ENCODE data around the gene SPC25. TPM values are rescaled to one million over a fixed set of nuclear protein-coding genes. Genes with fewer than 3 reads are reported as not detected.

Gene SPC25
- total and polyA plus RNA-seq, 2 of the 13 experiments (the other 11 are each of a cell fraction or from before 2014, with no cell fraction given) = 11.3 to 26.5 TPM

DNA sequence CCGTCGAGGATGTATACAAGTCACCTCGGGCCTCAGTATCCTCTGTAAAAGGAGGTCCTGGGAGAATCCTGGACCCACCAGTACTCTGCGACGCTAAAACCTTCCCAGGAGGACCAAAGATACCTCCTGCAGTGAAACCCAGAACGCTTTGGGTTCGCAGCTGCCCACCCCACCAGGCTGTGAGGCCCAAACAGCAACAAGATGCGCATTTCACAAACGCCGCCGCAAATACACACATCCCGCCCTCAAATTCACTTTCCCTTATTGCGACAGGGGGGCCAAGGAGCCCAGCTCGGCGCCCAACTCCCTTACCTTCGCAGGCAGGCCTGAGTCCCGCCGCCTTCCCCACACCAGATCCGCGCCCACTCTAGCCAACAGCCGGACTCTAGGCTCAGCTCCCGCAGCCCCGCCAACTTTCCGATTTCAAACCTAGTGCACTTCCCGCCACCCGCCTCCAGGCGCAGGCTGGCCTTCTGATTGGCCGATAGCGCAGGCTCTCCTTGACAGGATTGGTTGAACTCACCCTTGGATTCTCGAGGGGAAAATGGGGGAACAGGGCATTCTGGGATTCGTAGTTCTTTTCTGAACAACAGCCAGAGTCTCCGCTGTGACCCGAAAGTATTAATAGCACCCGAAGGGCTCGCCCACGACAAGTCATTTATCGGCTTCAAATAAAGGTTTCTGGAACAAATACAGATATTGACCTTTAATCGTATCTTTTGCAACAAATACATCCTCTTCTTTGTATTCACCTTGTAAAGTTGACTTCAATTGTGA lies at the start of gene SPC25 (continued):
- TF ChIP-seq E2F5 (CRISPR knock-in tag; conservative IDR thresholded peaks at IDR 0.05) = peak; percentile 100
- TF ChIP-seq EEA1 (CRISPR knock-in tag; IDR thresholded peaks at IDR 0.05; ENCODE audit: borderline replicate concordance) = no peak
- no peak for TF ChIP-seq TCF7L2 (IDR thresholded peaks at IDR 0.05; ENCODE audit: low read depth, low read length)
- peak; percentile 59; the same call in 1 of the 2 replicates for TF ChIP-seq MXD3 (CRISPR knock-in tag; IDR thresholded peaks at IDR 0.05)
- no peak for TF ChIP-seq TEAD2 (CRISPR knock-in tag; IDR thresholded peaks at IDR 0.05)
- no peak for TF ChIP-seq RBAK (CRISPR knock-in tag; IDR thresholded peaks at IDR 0.05)
- no peak for TF ChIP-seq SSRP1 (CRISPR knock-in tag; IDR thresholded peaks at IDR 0.05)
- TF ChIP-seq ZNF12 (CRISPR knock-in tag; IDR thresholded peaks at IDR 0.05) = no peak
- TF ChIP-seq ZBTB38 (CRISPR knock-in tag; IDR thresholded peaks at IDR 0.05) = no peak; the same call in 1 of the 2 replicates
- TF ChIP-seq ZNF484 (CRISPR knock-in tag; IDR thresholded peaks at IDR 0.05; ENCODE audit: borderline replicate concordance, low read depth) = no peak
- peak; percentile 67; the same call in 1 of the 2 replicates for TF ChIP-seq ZSCAN29 (CRISPR knock-in tag; conservative IDR thresholded peaks at IDR 0.05)
- peak; percentile 42; the same call in 1 of the 2 replicates for TF ChIP-seq FOXA3 (CRISPR knock-in tag; IDR thresholded peaks at IDR 0.05)
- no peak for TF ChIP-seq KLF12 (CRISPR knock-in tag; IDR thresholded peaks at IDR 0.05; ENCODE audit: borderline replicate concordance)
- no peak for TF ChIP-seq ZNF577 (CRISPR knock-in tag; IDR thresholded peaks at IDR 0.05; ENCODE audit: borderline replicate concordance, low read depth)
- no peak for TF ChIP-seq SMARCE1 (IDR thresholded peaks at IDR 0.05; ENCODE audit: borderline replicate concordance)
- no peak for TF ChIP-seq TRAFD1 (CRISPR knock-in tag; IDR thresholded peaks at IDR 0.05; ENCODE audit: borderline replicate concordance)
- TF ChIP-seq FOXC1 (CRISPR knock-in tag; IDR thresholded peaks at IDR 0.05; ENCODE audit: borderline replicate concordance) = no peak; the same call in 1 of the 2 replicates
- peak; percentile 94 for TF ChIP-seq ZNF883 (CRISPR knock-in tag; IDR thresholded peaks at IDR 0.05; ENCODE audit: not compliant biosample characterization)
- TF ChIP-seq MLX (CRISPR knock-in tag; IDR thresholded peaks at IDR 0.05) = no peak
- peak; percentile 41; the same call in 1 of the 2 replicates for TF ChIP-seq ELF3 (CRISPR knock-in tag; IDR thresholded peaks at IDR 0.05)
- no peak for TF ChIP-seq ZNF660 (CRISPR knock-in tag; IDR thresholded peaks at IDR 0.05; ENCODE audit: borderline replicate concordance, low read depth)
- TF ChIP-seq SYNCRIP (IDR thresholded peaks at IDR 0.05; ENCODE audit: insufficient read depth, low read depth, low read length) = no peak
- TF ChIP-seq MBNL3 (CRISPR knock-in tag; conservative IDR thresholded peaks at IDR 0.05) = no peak
- peak; percentile 88 for TF ChIP-seq SMAD3 (CRISPR knock-in tag; IDR thresholded peaks at IDR 0.05)
- peak; percentile 61; the same call in 1 of the 2 replicates for TF ChIP-seq KAT7 (CRISPR knock-in tag; IDR thresholded peaks at IDR 0.05; ENCODE audit: borderline replicate concordance)

All from HepG2 (cell line).